GM12891 (cell line): ENCODE measurements around the gene CCR7.

Source experiments
- DNase-seq: peaks from one replicate; pipeline ENCODE4 v3.0.0; 2011; ENCODE audit warnings: low spot score; ENCODE audit not compliant: insufficient read length
- FAIRE-seq: peaks from 2 replicates; lab custom pipeline; 2011; peaks lifted over from hg19 to GRCh38; lab: Jason Lieb, UNC
- PAX5 ChIP-seq: IDR thresholded peaks from 2 replicates; pipeline ENCODE4 v1.6.1; 2011; ENCODE audit warnings: low read length, moderate library complexity, mild to moderate bottlenecking; ENCODE audit not compliant: insufficient read depth, severe bottlenecking
- POLR2A ChIP-seq: IDR thresholded peaks from 2 replicates; pipeline ENCODE4 v1.6.1; 2011; ENCODE audit warnings: low read depth, low read length, control low read depth
- POLR2AphosphoS5 ChIP-seq: IDR thresholded peaks from 2 replicates; pipeline ENCODE4 v1.6.1; 2011; ENCODE audit warnings: low read depth, low read length, control low read depth
- POU2F2 ChIP-seq: IDR thresholded peaks from 2 replicates; pipeline ENCODE4 v1.6.1; 2011; ENCODE audit warnings: low read depth, mild to moderate bottlenecking, control low read depth, low read length, moderate library complexity
- SPI1 ChIP-seq: IDR thresholded peaks from 2 replicates; pipeline ENCODE4 v1.6.1; 2011; ENCODE audit warnings: low read depth, low read length, control low read depth
- TAF1 ChIP-seq: IDR thresholded peaks from 2 replicates; pipeline ENCODE4 v1.6.1; 2011; ENCODE audit warnings: low read depth, low read length, control low read depth

CCR7 gene

GRCh38 chr17:40528692-40529417 is 36.4 kb downstream of the CCR7 start:
- FAIRE-seq, result no peak

GRCh38 chr17:40526668-40527067 is 38.6 kb downstream of the CCR7 start:
- DNase-seq (no peak), FAIRE-seq (no peak)
- TF ChIP-seq POLR2AphosphoS5 (no peak), TAF1 (no peak), POLR2A (no peak), PAX5 (no peak), SPI1 (no peak), POU2F2 (no peak)

More at GRCh38 chr17:40528692-40529417, 36.4 kb downstream of the CCR7 start:
- DNase-seq, result no peak
- TF ChIP-seq SPI1 (no peak), POLR2AphosphoS5 (no peak), TAF1 (no peak), PAX5 (no peak), POU2F2 (no peak), POLR2A (no peak)

GRCh38 chr17:40525294-40525693 is 40.0 kb downstream of the CCR7 start:
- TF ChIP-seq POLR2AphosphoS5 (no peak), POU2F2 (no peak), POLR2A (no peak), TAF1 (no peak), PAX5 (no peak), SPI1 (no peak)
- DNase-seq (no peak), FAIRE-seq (no peak)

GRCh38 chr17:40524243-40524965 is 40.9 kb downstream of the CCR7 start:
- TF ChIP-seq POU2F2 (no peak), POLR2A (no peak), PAX5 (no peak), TAF1 (no peak), SPI1 (no peak), POLR2AphosphoS5 (no peak)
- DNase-seq (no peak), FAIRE-seq (no peak)

- TF ChIP-seq POLR2AphosphoS5, result no peak
- no peak for TF ChIP-seq POLR2A
- TF ChIP-seq TAF1, result no peak
- TF ChIP-seq PAX5, result no peak
- FAIRE-seq (no peak), DNase-seq (no peak)
Observed at GRCh38 chr17:40522961-40523310, 42.3 kb downstream of the CCR7 start.

GRCh38 chr17:40522250-40522960 is 42.9 kb downstream of the CCR7 start:
- FAIRE-seq (no peak), DNase-seq (no peak)
- no peak for TF ChIP-seq POU2F2
- no peak for TF ChIP-seq PAX5
- TF ChIP-seq SPI1, result no peak
- TF ChIP-seq POLR2A, result no peak
- TF ChIP-seq TAF1, result no peak
- TF ChIP-seq POLR2AphosphoS5, result no peak

GRCh38 chr17:40520991-40521453 is 44.2 kb downstream of the CCR7 start:
- DNase-seq, result no peak
- TF ChIP-seq SPI1, result no peak
- TF ChIP-seq POU2F2, result no peak
- no peak for FAIRE-seq

- FAIRE-seq (no peak), DNase-seq (no peak)
- no peak for TF ChIP-seq POLR2AphosphoS5
- no peak for TF ChIP-seq TAF1
- no peak for TF ChIP-seq POU2F2
- TF ChIP-seq POLR2A, result no peak
- no peak for TF ChIP-seq SPI1
- no peak for TF ChIP-seq PAX5
Observed at GRCh38 chr17:40519089-40519775, 46.0 kb downstream of the CCR7 start.
